Right cardiac atrium (tissue), 5 donors: Measurements from ENCODE around the gene MXRA7. TPM values are rescaled to one million over a fixed set of nuclear protein-coding genes. Genes with fewer than 3 reads are reported as not detected.
A peak's percentile ranks its signal among the peaks of the same experiment; 100 is the strongest.

ENCODE experiments used
- ATAC-seq, 2 donors: fragments of 200-7000 bp; cut with Tn5 transposase; one replicate each; pipeline versions ENCODE4 v1.8.0 to v1.9.1; 2020; ENCODE audit warnings: moderate library complexity in 2 of 2, mild to moderate bottlenecking in 1 of 2
- DNase-seq, 3 donors: peaks; one replicate each; pipeline ENCODE4 v3.0.0-alpha.2; 2020
- H3K27ac ChIP-seq: one replicate; pipeline ENCODE4 v1.5.1; 2013; ENCODE audit warnings: mild to moderate bottlenecking, low read length, control low read depth, moderate library complexity
- H3K27me3 ChIP-seq: one replicate; pipeline ENCODE4 v1.6.1; 2013; ENCODE audit not compliant: control insufficient read depth, insufficient read depth
- H3K4me1 ChIP-seq: one replicate; pipeline ENCODE4 v1.6.1; 2013; ENCODE audit warnings: low read length; ENCODE audit not compliant: control insufficient read depth, insufficient read depth
- H3K4me3 ChIP-seq: one replicate; pipeline ENCODE4 v1.5.1; 2013; ENCODE audit warnings: low read length, control low read depth
- H3K9me3 ChIP-seq: one replicate; pipeline ENCODE4 v1.6.1; 2013; ENCODE audit warnings: low read length; ENCODE audit not compliant: control insufficient read depth
- WGBS: extraction: QIAGEN DNeasy Blood & Tissue Kit; methylation state at CpG from one replicate; pipeline ENCODE4 v1.1.7; 2013; 5-methylcytosine and 5-hydroxymethylcytosine counted together
- intact Hi-C, 4 donors: fragments of 100-400 bp; cut with DNase I; formaldehyde crosslinking; loops; one replicate each; pipeline versions ENCODE4 v1.11.0 to v1.14.0; 2022 to 2023
- polyA plus RNA-seq: library from polyadenylated mRNA; stranded (reverse); fragments of 200-250 nt; gene quantifications from one replicate; pipeline ENCODE4 v1.2.3, GENCODE V29; 2013
- total RNA-seq, 4 donors: library from RNA; stranded (reverse); fragmentation: NEBNext Ultra II Directional; extraction: Animal tissue kit (Norgen Biotek cat#: 25700); gene quantifications; one replicate each; pipeline ENCODE4 v1.2.1, GENCODE V29; 2021
- donor health status: healthy with polysubstance abuse.
- donor health status: DM: no; HTN: yes; CAD: no.
- donor health status: DM: no; HTN: no; CAD: no.
- donor health status: DM: no; HTN: yes; CAD: no; lungs with severe emphysema.
- donor health status: DM: yes; HTN: yes; CAD: no.

The MXRA7 gene
- total and polyA plus RNA-seq, 5 donors: 461 to 558 (median 504) TPM

GRCh38 chr17:76681222-76682137, 29.3 kb downstream of the MXRA7 start:
- DNase-seq (peak; percentile 77 to 91 (median 85)), ATAC-seq (peak; percentile 25 to 37)
- H3K9me3 ChIP-seq: no peaks in the 10 kb centered on the region
- peak overlapping the region; percentile 81 for H3K27ac ChIP-seq
- intact Hi-C loops: loop anchor here in 1 of 4 donors (5.0 kb wide), 1 partner anchor 36 kb away; no protein-coding TSS in a partner anchor
- 43% methylated on average over 16 of the region's 16 CpGs for WGBS
- peaks cover 32% of the 10 kb centered on the region for H3K4me1 ChIP-seq
- no peak overlapping the region for H3K4me3 ChIP-seq
- H3K27me3 ChIP-seq: no peaks in the 10 kb centered on the region

- H3K4me3 ChIP-seq: no peak overlapping the region
- intact Hi-C loops: loop anchor here in 1 of 4 donors (5.0 kb wide), 1 partner anchor 38 kb away; no protein-coding TSS in a partner anchor
- WGBS: 46% methylated on average over 1 of the region's 1 CpG
- no peaks in the 10 kb centered on the region for H3K9me3 ChIP-seq
- DNase-seq (no peak), ATAC-seq (no peak)
- H3K4me1 ChIP-seq: peaks cover 24% of the 10 kb centered on the region
- H3K27me3 ChIP-seq: no peaks in the 10 kb centered on the region
- no peak overlapping the region for H3K27ac ChIP-seq
These were observed 31.5 kb downstream of the MXRA7 start for GRCh38 chr17:76679239-76679638.

GRCh38 chr17:76678330-76678729, 32.4 kb downstream of the MXRA7 start:
- intact Hi-C loops: loop anchor here in 1 of 4 donors (5.0 kb wide), 1 partner anchor 39 kb away; no protein-coding TSS in a partner anchor
- WGBS: 77% methylated on average over 12 of the region's 12 CpGs

GRCh38 chr17:76677406-76677805, 33.4 kb downstream of the MXRA7 start:
- Histone ChIP-seq H3K4me3 (no peak overlapping the region), H3K9me3 (no peaks in the 10 kb centered on the region), H3K4me1 (peaks cover 12% of the 10 kb centered on the region), H3K27ac (no peak overlapping the region), H3K27me3 (no peaks in the 10 kb centered on the region)
- ATAC-seq: no peak
- 72% methylated on average over 16 of the region's 16 CpGs for WGBS
- intact Hi-C loops: loop anchor here in 1 of 4 donors (5.0 kb wide), 1 partner anchor 40 kb away; no protein-coding TSS in a partner anchor
- peak in 1 of 3 donors; percentile 45 for DNase-seq

More at GRCh38 chr17:76678330-76678729, 32.4 kb downstream of the MXRA7 start:
- no peaks in the 10 kb centered on the region for H3K27me3 ChIP-seq
- no peak overlapping the region for H3K4me3 ChIP-seq
- peaks cover 21% of the 10 kb centered on the region for H3K4me1 ChIP-seq
- DNase-seq: peak in 1 of 3 donors; percentile 36
- H3K27ac ChIP-seq: no peak overlapping the region
- ATAC-seq: no peak
- H3K9me3 ChIP-seq: no peaks in the 10 kb centered on the region

GRCh38 chr17:76676629-76677028, 34.1 kb downstream of the MXRA7 start:
- no peaks in the 10 kb centered on the region for H3K27me3 ChIP-seq
- 93% methylated on average over 6 of the region's 6 CpGs for WGBS
- no peak overlapping the region for H3K27ac ChIP-seq
- no peak for DNase-seq
- H3K4me1 ChIP-seq: peaks cover 7% of the 10 kb centered on the region
- no peak overlapping the region for H3K4me3 ChIP-seq
- no peak for ATAC-seq
- H3K9me3 ChIP-seq: no peaks in the 10 kb centered on the region
- intact Hi-C loops: loop anchor here in 1 of 4 donors (5.0 kb wide), 1 partner anchor 41 kb away; no protein-coding TSS in a partner anchor

GRCh38 chr17:76675648-76676047, 35.1 kb downstream of the MXRA7 start:
- DNase-seq (no peak), ATAC-seq (no peak)
- 95% methylated on average over 6 of the region's 6 CpGs for WGBS
- Histone ChIP-seq H3K9me3 (no peaks in the 10 kb centered on the region), H3K4me1 (peaks cover 4% of the 10 kb centered on the region), H3K27ac (no peak overlapping the region), H3K27me3 (no peaks in the 10 kb centered on the region), H3K4me3 (no peak overlapping the region)
- intact Hi-C loops: loop anchor here in 1 of 4 donors (5.0 kb wide), 1 partner anchor 42 kb away; no protein-coding TSS in a partner anchor

- H3K4me1 ChIP-seq: peaks cover 4% of the 10 kb centered on the region
- 97% methylated on average over 5 of the region's 5 CpGs for WGBS
- no peaks in the 10 kb centered on the region for H3K27me3 ChIP-seq
- ATAC-seq (no peak), DNase-seq (peak in 1 of 3 donors; percentile 28)
- no peak overlapping the region for H3K27ac ChIP-seq
- H3K4me3 ChIP-seq: no peak overlapping the region
- intact Hi-C loops: no loop called here
- H3K9me3 ChIP-seq: no peaks in the 10 kb centered on the region
These were observed 36.2 kb downstream of the MXRA7 start for GRCh38 chr17:76674600-76674999.

- H3K27me3 ChIP-seq: no peaks in the 10 kb centered on the region
- peaks cover 4% of the 10 kb centered on the region for H3K4me1 ChIP-seq
- H3K27ac ChIP-seq: no peak overlapping the region
- DNase-seq (no peak), ATAC-seq (no peak)
- WGBS: 76% methylated on average over 5 of the region's 5 CpGs
- intact Hi-C loops: no loop called here
- no peaks in the 10 kb centered on the region for H3K9me3 ChIP-seq
- H3K4me3 ChIP-seq: no peak overlapping the region
These were observed 37.0 kb downstream of the MXRA7 start for GRCh38 chr17:76673729-76674128.

GRCh38 chr17:76672892-76673291, 37.9 kb downstream of the MXRA7 start:
- ATAC-seq: no peak
- no peaks in the 10 kb centered on the region for H3K9me3 ChIP-seq
- 94% methylated on average over 3 of the region's 3 CpGs for WGBS
- DNase-seq: no peak
- peaks cover 4% of the 10 kb centered on the region for H3K4me1 ChIP-seq
- H3K27ac ChIP-seq: peak overlapping the region; percentile 15
- intact Hi-C loops: no loop called here
- no peaks in the 10 kb centered on the region for H3K27me3 ChIP-seq
- H3K4me3 ChIP-seq: no peak overlapping the region

- Histone ChIP-seq H3K27ac (peak overlapping the region; percentile 71), H3K27me3 (no peaks in the 10 kb centered on the region), H3K4me1 (peaks cover 4% of the 10 kb centered on the region), H3K4me3 (peak overlapping the region; percentile 71), H3K9me3 (no peaks in the 10 kb centered on the region)
- DNase-seq (no peak), ATAC-seq (no peak)
- intact Hi-C loops: no loop called here
- 55% methylated on average over 13 of the region's 13 CpGs for WGBS
These were observed 38.4 kb downstream of the MXRA7 start for GRCh38 chr17:76672270-76672851.

GRCh38 chr17:76671912-76672262, 38.9 kb downstream of the MXRA7 start:
- peak in 1 of 2 donors; percentile 1 for ATAC-seq

More at GRCh38 chr17:76671912-76672262, 38.9 kb downstream of the MXRA7 start:
- peak in 1 of 3 donors; percentile 35 for DNase-seq
- intact Hi-C loops: no loop called here
- Histone ChIP-seq H3K4me3 (peak overlapping the region; percentile 71), H3K27ac (peak overlapping the region; percentile 71), H3K9me3 (no peaks in the 10 kb centered on the region), H3K27me3 (no peaks in the 10 kb centered on the region), H3K4me1 (peaks cover 4% of the 10 kb centered on the region)
- WGBS: under 1% methylated on average over 19 of the region's 19 CpGs
